C4-2B (cell line): ENCODE measurements around the gene ARMC10.
"Not testable (repeated sequence)": the region's sequence is repeated elsewhere in the genome, so short reads cannot be mapped to it uniquely, and the experiment has no call there.

ENCODE experiments used
- H3K27ac ChIP-seq: fragments of 450-650 bp; 2 replicates; pipeline ENCODE4 v1.5.1; 2017
- CTCF ChIP-seq: fragments of 450-650 bp; conservative IDR thresholded peaks from 2 replicates; pipeline ENCODE4 v1.5.1; 2017; ENCODE audit warnings: mild to moderate bottlenecking
- ZFX ChIP-seq: fragments of 450-650 bp; IDR thresholded peaks from 2 replicates; pipeline ENCODE4 v1.6.1; 2017

ARMC10 gene

GRCh38 chr7:103106005-103106702 lies 31.2 kb downstream of the ARMC10 start:
- TF ChIP-seq CTCF (no peak), ZFX (no peak)
- H3K27ac ChIP-seq = no peak overlapping the region

- H3K27ac ChIP-seq = not testable (repeated sequence)
These were observed 31.7 kb downstream of the ARMC10 start for GRCh38 chr7:103106703-103107070.

- H3K27ac ChIP-seq = no peak overlapping the region
- no peak for TF ChIP-seq CTCF
- TF ChIP-seq ZFX = no peak
These were observed 38.2 kb downstream of the ARMC10 start for GRCh38 chr7:103113164-103113563.

GRCh38 chr7:103114576-103115008 lies 39.7 kb downstream of the ARMC10 start:
- no peak overlapping the region for H3K27ac ChIP-seq
- TF ChIP-seq CTCF = no peak
- TF ChIP-seq ZFX = no peak

GRCh38 chr7:103115771-103116170 lies 40.8 kb downstream of the ARMC10 start:
- no peak overlapping the region for H3K27ac ChIP-seq

GRCh38 chr7:103116511-103116910 lies 41.6 kb downstream of the ARMC10 start:
- TF ChIP-seq ZFX (no peak), CTCF (no peak)
- H3K27ac ChIP-seq = no peak overlapping the region

More at GRCh38 chr7:103115771-103116170, 40.8 kb downstream of the ARMC10 start:
- TF ChIP-seq ZFX = no peak

GRCh38 chr7:103116991-103117390 lies 42.1 kb downstream of the ARMC10 start:
- no peak overlapping the region for H3K27ac ChIP-seq
- TF ChIP-seq ZFX (no peak), CTCF (no peak)

- no peak overlapping the region for H3K27ac ChIP-seq
- TF ChIP-seq ZFX (no peak), CTCF (no peak)
These were observed 42.5 kb downstream of the ARMC10 start for GRCh38 chr7:103117465-103117864.
